Keratinocyte (primary cell): Measurements from ENCODE around the gene VAT1L.

Source experiments
- EZH2 ChIP-seq: IDR thresholded peaks from one replicate; pipeline ENCODE4 v1.6.1; 2012; ENCODE audit warnings: inconsistent platforms, mild to moderate bottlenecking, low read length, moderate library complexity
- TF ChIP-seq, protein P1 (sequence below), 3 experiments: IDR thresholded peaks in 1 of 3; conservative IDR thresholded peaks in 1 of 3; optimal IDR thresholded peaks in 1 of 3; 2 replicates in 2 of 3; 3 replicates in 1 of 3; pipeline versions ENCODE3 to v1.5.1; 2011; ENCODE audit warnings: low read length in 3 of 3, mild to moderate bottlenecking in 3 of 3, moderate library complexity in 2 of 3, control low read depth in 1 of 3, inconsistent platforms in 1 of 3; ENCODE audit not compliant: insufficient read depth in 2 of 3; ENCODE audit errors: extremely low read depth in 1 of 3

DNA sequence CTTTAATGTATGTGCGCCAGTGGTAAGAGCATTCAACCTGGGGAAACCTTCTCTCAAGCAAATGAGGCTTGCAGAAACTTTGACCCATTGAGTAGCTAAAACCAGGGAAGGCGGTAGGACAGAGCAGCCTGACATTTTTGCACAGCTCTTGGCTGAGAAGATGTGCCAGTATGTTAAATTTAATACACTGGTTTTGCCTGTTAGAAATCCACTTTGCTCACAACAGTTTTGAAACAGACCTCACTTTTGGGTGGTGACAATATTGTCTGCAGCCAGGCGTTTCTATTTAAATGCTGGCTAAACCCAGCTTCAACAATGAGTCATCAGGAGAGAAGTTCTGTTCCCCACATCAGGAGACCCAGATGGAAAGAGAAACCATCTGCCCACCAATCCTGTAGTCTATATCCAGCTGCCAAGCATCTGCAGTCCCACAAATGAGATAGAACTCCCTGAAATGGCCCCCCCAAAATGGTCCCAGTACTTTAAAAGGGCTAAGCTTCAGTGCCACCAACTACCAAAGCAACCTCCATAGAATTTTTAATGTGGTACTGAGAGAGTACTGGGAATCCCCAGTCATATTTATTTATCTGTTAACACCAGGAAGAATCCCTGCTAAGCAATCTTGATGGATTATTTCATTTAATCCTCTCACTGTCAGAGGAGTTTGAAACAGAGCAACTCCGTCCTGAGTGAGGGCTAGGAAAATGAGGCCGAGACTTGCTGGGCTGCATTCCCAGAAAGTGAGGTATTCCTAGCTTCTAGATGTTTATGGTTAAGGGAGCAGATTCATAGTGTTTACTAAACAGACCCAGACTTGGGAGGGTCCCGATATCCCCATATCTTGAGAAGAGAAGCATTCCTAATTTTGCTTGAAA is 205.0 kb downstream of the VAT1L start:
- TF ChIP-seq, protein P1, sequence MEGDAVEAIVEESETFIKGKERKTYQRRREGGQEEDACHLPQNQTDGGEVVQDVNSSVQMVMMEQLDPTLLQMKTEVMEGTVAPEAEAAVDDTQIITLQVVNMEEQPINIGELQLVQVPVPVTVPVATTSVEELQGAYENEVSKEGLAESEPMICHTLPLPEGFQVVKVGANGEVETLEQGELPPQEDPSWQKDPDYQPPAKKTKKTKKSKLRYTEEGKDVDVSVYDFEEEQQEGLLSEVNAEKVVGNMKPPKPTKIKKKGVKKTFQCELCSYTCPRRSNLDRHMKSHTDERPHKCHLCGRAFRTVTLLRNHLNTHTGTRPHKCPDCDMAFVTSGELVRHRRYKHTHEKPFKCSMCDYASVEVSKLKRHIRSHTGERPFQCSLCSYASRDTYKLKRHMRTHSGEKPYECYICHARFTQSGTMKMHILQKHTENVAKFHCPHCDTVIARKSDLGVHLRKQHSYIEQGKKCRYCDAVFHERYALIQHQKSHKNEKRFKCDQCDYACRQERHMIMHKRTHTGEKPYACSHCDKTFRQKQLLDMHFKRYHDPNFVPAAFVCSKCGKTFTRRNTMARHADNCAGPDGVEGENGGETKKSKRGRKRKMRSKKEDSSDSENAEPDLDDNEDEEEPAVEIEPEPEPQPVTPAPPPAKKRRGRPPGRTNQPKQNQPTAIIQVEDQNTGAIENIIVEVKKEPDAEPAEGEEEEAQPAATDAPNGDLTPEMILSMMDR (optimal IDR thresholded peaks at IDR 0.05 in 1 of 3, IDR thresholded peaks at IDR 0.05 in 1 of 3, conservative IDR thresholded peaks at IDR 0.05 in 1 of 3; ENCODE audit: extremely low read depth in 1 of 3, insufficient read depth in 2 of 3, low read length in 3 of 3), result no peak
- no peak for TF ChIP-seq EZH2
